SIG-M5 treated with dmso at 0.1 percent for 504 hours (cell line): ENCODE results near the gene FBXO44.

Experiments
- DNase-seq: peaks from one replicate; lab custom pipeline; 2025; ENCODE audit not compliant: unreplicated experiment; lab: John Stamatoyannopoulos, UW

FBXO44 gene

DNA sequence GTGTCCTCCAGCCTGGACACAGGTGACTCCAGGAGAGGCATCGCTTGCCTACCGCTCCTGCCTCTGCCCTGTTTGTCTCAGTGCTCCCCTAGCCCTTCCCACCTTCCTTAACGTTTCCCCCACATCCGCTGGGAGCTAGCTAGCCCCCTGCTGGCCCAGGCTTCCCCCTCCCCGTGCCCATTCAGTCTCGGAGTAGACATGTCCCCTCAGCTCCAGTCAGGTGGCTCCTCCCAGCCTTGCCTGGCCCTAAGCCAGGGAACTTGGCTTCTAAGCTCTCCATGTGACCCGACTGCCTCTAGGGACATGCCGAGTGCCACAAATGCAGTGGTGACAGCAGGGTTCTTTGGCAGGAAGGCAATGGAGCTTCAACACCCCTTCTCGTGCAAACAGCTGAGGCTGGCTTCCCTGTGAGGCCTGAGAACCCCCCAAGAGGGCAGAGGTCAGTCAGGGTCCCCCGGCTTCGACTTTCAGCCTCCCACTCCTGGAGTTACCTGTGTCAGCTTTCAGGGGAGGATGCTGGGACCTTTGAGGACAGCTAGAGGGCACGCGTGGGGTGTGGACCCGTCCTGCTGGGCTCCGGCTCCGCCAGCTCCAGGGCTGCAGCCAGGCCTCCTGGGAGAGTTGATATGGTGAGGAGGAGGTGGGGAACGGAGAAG is 53.1 kb downstream of the FBXO44 start:
- no peak for DNase-seq

DNA sequence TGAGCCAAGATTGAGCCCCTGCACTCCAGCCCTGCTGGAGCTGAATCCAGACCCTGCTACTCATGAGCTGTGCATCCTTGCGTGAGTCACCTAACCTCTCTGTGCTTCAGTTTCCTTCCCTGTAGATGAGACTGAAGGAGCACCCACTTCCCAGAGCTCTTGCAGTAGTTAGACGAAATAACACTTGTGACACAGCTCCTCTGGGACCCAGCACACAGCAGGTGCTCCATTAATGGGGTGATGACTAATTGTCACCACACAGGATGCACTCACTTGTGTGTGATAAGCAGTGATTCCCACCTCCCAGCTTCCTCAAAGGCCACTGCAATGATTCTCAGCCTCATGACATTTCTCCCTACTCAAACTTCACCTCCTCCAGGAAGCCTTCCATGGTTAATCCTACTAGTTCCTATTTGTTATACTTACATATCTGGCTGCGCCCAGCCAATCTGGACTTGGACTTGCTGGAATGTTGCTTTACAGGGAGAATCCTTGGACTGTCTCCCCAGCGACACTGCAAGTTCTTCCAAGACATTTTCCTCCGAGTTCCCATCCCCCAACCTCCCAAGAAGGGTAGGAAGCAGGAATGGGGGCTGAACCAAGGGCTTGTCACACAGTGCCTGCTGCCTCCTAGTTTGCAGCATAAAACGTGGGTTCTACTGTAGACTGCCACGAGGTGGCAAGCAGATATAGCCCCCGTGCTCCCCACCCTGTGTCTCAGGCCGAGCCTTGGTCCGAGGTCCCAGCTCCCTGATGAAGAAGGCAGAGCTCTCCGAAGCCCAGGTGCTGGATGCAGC is 54.1 kb downstream of the FBXO44 start:
- DNase-seq = no peak

DNA sequence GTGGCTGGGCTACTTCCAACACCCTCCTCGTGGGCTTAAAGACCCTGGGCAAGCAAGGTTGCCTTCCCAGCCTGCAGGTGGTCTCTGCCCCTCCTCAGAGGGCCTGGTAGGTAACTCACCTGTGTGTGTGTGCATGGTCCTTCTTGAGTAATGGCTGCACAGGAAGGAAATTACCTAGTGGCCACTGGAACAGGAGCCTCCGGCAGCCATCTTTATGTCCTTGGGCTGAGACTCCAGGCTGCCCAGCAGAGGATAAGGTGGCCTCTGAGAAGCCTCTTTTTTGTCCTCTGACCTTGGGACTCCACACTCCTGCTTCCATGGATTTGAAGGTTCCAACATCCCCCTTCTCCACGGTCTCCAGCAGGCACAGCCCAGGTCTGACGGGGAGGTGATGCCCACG is 56.8 kb downstream of the FBXO44 start:
- DNase-seq = no peak

DNA sequence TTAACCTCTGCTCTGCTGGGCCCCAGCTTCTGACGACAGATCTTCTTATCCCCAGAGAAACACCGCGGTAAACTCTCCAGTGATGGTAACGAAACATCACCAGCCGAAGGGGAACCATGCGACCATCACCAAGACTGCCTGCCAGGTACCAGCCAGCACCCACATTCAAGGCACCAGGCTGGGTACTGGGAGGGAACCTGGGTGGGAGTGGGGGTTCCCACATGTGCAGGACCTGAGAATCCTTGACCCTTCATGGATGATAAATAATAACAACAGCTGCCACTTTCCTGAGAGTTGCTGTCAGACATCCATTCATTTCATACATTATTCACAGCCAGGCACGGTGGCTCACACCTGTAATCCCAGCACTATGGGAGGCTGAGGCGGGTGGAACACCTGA is 57.6 kb downstream of the FBXO44 start:
- no peak for DNase-seq
